H9 (cell line): ENCODE data around the gene TSPAN33. TPM values are rescaled to one million over a fixed set of nuclear protein-coding genes. Genes with fewer than 3 reads are reported as not detected.

Experiments used
- DNase-seq: peaks from one replicate; pipeline ENCODE4 v3.0.0-alpha.2; 2017
- H2AFZ ChIP-seq: one replicate; pipeline ENCODE4 v1.6.1; 2013; ENCODE audit warnings: mild to moderate bottlenecking, low read length, control low read depth, moderate library complexity
- H2AK5ac ChIP-seq: 2 replicates; pipeline ENCODE4 v1.6.1; 2013; ENCODE audit warnings: low read length, control low read depth, mixed read lengths; ENCODE audit not compliant: insufficient read length
- H2BK120ac ChIP-seq: one replicate; pipeline ENCODE4 v1.6.1; 2013; ENCODE audit warnings: low read depth, mild to moderate bottlenecking, low read length, control low read depth, inconsistent platforms; ENCODE audit not compliant: poor library complexity, severe bottlenecking
- H2BK12ac ChIP-seq: 2 replicates; pipeline ENCODE4 v1.6.1; 2013; ENCODE audit warnings: low read length, control low read depth, mixed read lengths, low read depth; ENCODE audit not compliant: insufficient read length
- H2BK15ac ChIP-seq: 2 replicates; pipeline ENCODE4 v1.6.1; 2013; ENCODE audit warnings: low read depth, low read length, control low read depth
- H2BK20ac ChIP-seq: one replicate; pipeline ENCODE4 v1.6.1; 2013; ENCODE audit warnings: low read depth, mild to moderate bottlenecking, low read length, control low read depth, inconsistent platforms; ENCODE audit not compliant: poor library complexity, severe bottlenecking
- H2BK5ac ChIP-seq: 2 replicates; pipeline ENCODE4 v1.6.1; 2013; ENCODE audit warnings: low read length, control low read depth, mixed read lengths; ENCODE audit not compliant: insufficient read length
- H3K14ac ChIP-seq: 2 replicates; pipeline ENCODE4 v1.6.1; 2013; ENCODE audit warnings: low read length, control low read depth; ENCODE audit not compliant: insufficient read depth
- H3K18ac ChIP-seq: 2 replicates; pipeline ENCODE4 v1.6.1; 2013; ENCODE audit warnings: low read depth, mild to moderate bottlenecking, mixed read lengths, low read length, control low read depth; ENCODE audit not compliant: insufficient read length
- H3K23ac ChIP-seq: 2 replicates; pipeline ENCODE4 v1.6.1; 2013; ENCODE audit warnings: low read length, control low read depth, mixed read lengths, low read depth; ENCODE audit not compliant: insufficient read length
- H3K23me2 ChIP-seq: 2 replicates; pipeline ENCODE4 v1.6.1; 2013; ENCODE audit warnings: low read depth, mild to moderate bottlenecking, mixed read lengths, low read length, control low read depth; ENCODE audit not compliant: insufficient read length, poor library complexity, severe bottlenecking
- H3K27ac ChIP-seq: 2 replicates; pipeline ENCODE4 v1.5.1; 2013; ENCODE audit warnings: low read length, control low read depth, mixed read lengths, low read depth; ENCODE audit not compliant: insufficient read length
- H3K27me3 ChIP-seq: 2 replicates; pipeline ENCODE4 v1.6.1; 2013; ENCODE audit warnings: low read length, control low read depth, inconsistent platforms; ENCODE audit not compliant: insufficient read depth
- H3K4ac ChIP-seq: 2 replicates; pipeline ENCODE4 v1.6.1; 2013; ENCODE audit warnings: low read depth, mild to moderate bottlenecking, control low read depth, inconsistent platforms, low read length, moderate library complexity
- H3K4me1 ChIP-seq: 2 replicates; pipeline ENCODE4 v1.6.1; 2013; ENCODE audit warnings: low read length, control low read depth, inconsistent platforms; ENCODE audit not compliant: insufficient read depth
- H3K4me2 ChIP-seq: 2 replicates; pipeline ENCODE4 v1.6.1; 2013; ENCODE audit warnings: low read length, control low read depth, mixed read lengths; ENCODE audit not compliant: insufficient read length, insufficient read depth
- H3K56ac ChIP-seq: 2 replicates; pipeline ENCODE4 v1.6.1; 2013; ENCODE audit warnings: low read depth, mild to moderate bottlenecking, mixed read lengths, low read length, control low read depth; ENCODE audit not compliant: insufficient read length
- H3K79me1 ChIP-seq: 2 replicates; pipeline ENCODE4 v1.6.1; 2013; ENCODE audit warnings: low read depth, mild to moderate bottlenecking, moderate library complexity, low read length, control low read depth, inconsistent platforms; ENCODE audit not compliant: insufficient read depth, poor library complexity, severe bottlenecking
- H3K79me2 ChIP-seq: 2 replicates; pipeline ENCODE4 v1.6.1; 2013; ENCODE audit warnings: low read length, control low read depth, inconsistent platforms; ENCODE audit not compliant: insufficient read depth
- H3K9ac ChIP-seq: 2 replicates; pipeline ENCODE4 v1.6.1; 2013; ENCODE audit warnings: low read length, control low read depth, mixed read lengths; ENCODE audit not compliant: insufficient read length; ENCODE audit errors: extremely low read depth
- H3K9me3 ChIP-seq: one replicate; pipeline ENCODE4 v1.6.1; 2013; ENCODE audit warnings: low read depth, low read length, inconsistent platforms; ENCODE audit not compliant: control insufficient read depth
- H3T11ph ChIP-seq: one replicate; pipeline ENCODE4 v1.6.1; 2013; ENCODE audit warnings: mild to moderate bottlenecking, low read length, control low read depth, inconsistent platforms
- H4K20me1 ChIP-seq: one replicate; pipeline ENCODE4 v1.6.1; 2013; ENCODE audit not compliant: control insufficient read depth, insufficient read length, insufficient read depth
- H4K5ac ChIP-seq: 2 replicates; pipeline ENCODE4 v1.6.1; 2013; ENCODE audit warnings: low read depth, mild to moderate bottlenecking, mixed read lengths, low read length, control low read depth; ENCODE audit not compliant: insufficient read length
- H4K8ac ChIP-seq: replicated peaks from 2 replicates; pipeline ENCODE4 v1.6.1; 2013; ENCODE audit warnings: low read length, control low read depth, mixed read lengths, low read depth; ENCODE audit not compliant: insufficient read length
- H4K91ac ChIP-seq: 2 replicates; pipeline ENCODE4 v1.6.1; 2013; ENCODE audit warnings: low read depth, mild to moderate bottlenecking, moderate library complexity, mixed read lengths, low read length, control low read depth; ENCODE audit not compliant: insufficient read length
- H3K27ac Mint-ChIP-seq, 3 experiments: 2 replicates in 2 of 3; 3 replicates in 1 of 3; pipeline ENCODE4 v1.8.0; 2020 to 2021; ENCODE audit warnings: mixed read lengths in 3 of 3, mild to moderate bottlenecking in 1 of 3, moderate library complexity in 1 of 3
- H3K27me3 Mint-ChIP-seq: 2 replicates; pipeline ENCODE4 v1.8.0; 2021; ENCODE audit warnings: low read depth, mild to moderate bottlenecking, moderate library complexity, mixed read lengths
- H3K36me3 Mint-ChIP-seq, 3 experiments: 2 replicates in 2 of 3; 3 replicates in 1 of 3; pipeline ENCODE4 v1.8.0; 2020 to 2021; ENCODE audit warnings: low read depth in 3 of 3, mixed read lengths in 3 of 3; ENCODE audit not compliant: insufficient read depth in 1 of 3
- H3K4me1 Mint-ChIP-seq, 2 experiments: 2 replicates each; pipeline ENCODE4 v1.8.0; 2020; ENCODE audit warnings: mixed read lengths in 2 of 2
- H3K4me3 Mint-ChIP-seq, 2 experiments: 2 replicates in 1 of 2; 3 replicates in 1 of 2; pipeline ENCODE4 v1.8.0; 2020 to 2021; ENCODE audit warnings: mild to moderate bottlenecking in 2 of 2, mixed read lengths in 2 of 2, moderate library complexity in 1 of 2
- H3K9me3 Mint-ChIP-seq, 2 experiments: 2 replicates in 1 of 2; 3 replicates in 1 of 2; pipeline ENCODE4 v1.8.0; 2020; ENCODE audit warnings: mild to moderate bottlenecking in 2 of 2, mixed read lengths in 2 of 2, moderate library complexity in 1 of 2
- CTCF ChIP-seq: fragments of 200-600 bp; sonication (generic); conservative IDR thresholded peaks from 3 replicates; pipeline ENCODE4 v1.8.0; 2021; ENCODE audit warnings: antibody characterized with exemption, mild to moderate bottlenecking
- WGBS: extraction: QIAGEN DNeasy Blood & Tissue Kit; methylation state at CpG from one replicate; pipeline ENCODE4 v1.1.7; 2013; ENCODE audit warnings: missing lambda C conversion rate, low lambda C conversion rate, mixed read lengths; ENCODE audit not compliant: insufficient read length; ENCODE audit errors: extremely low coverage; 5-methylcytosine and 5-hydroxymethylcytosine counted together
- total RNA-seq: library from RNA; stranded (reverse); gene quantifications from 2 replicates; pipeline ENCODE4 v1.2.1, GENCODE V29; 2021

The TSPAN33 gene
- total RNA-seq, 1 experiment from 2014 or later = 34.7 TPM

- H3K27ac Mint-ChIP-seq = no peak overlapping the region; a peak in 1 of 7 replicates
- Histone ChIP-seq H3K18ac (no peak overlapping the region), H3K23ac (no peak overlapping the region), H4K5ac (no peak overlapping the region), H3K9me3 (no peaks in the 10 kb centered on the region), H2BK20ac (no peak overlapping the region), H2AFZ (no peak overlapping the region), H3K79me2 (peaks cover 18% of the 10 kb centered on the region; the same call in 1 of the 2 replicates), H4K20me1 (no peaks in the 10 kb centered on the region), H3K27me3 (peaks cover 3% of the 10 kb centered on the region; the same call in 1 of the 2 replicates), H2BK12ac (no peak overlapping the region), H3K4me2 (no peak overlapping the region), H2BK5ac (no peak overlapping the region), H3K23me2 (peaks cover 10% of the 10 kb centered on the region), H4K91ac (no peak overlapping the region), H3K4ac (no peak overlapping the region), H3K79me1 (peaks cover 6% of the 10 kb centered on the region), H3K4me1 (no peaks in the 10 kb centered on the region; the same call in none of the 2 replicates), H3T11ph (no peak overlapping the region), H3K56ac (no peak overlapping the region), H2BK120ac (no peak overlapping the region), H2BK15ac (no peak overlapping the region), H2AK5ac (no peak overlapping the region), H4K8ac (no peak overlapping the region), H3K14ac (no peak overlapping the region), H3K9ac (no peak overlapping the region), H3K27ac (no peak overlapping the region)
- H3K9me3 Mint-ChIP-seq = 0 out of 5 replicates have a peak, but pooled peaks cover 0 to 2% of the 10 kb centered on the region in 2 experiments
- TF ChIP-seq CTCF = no peak
- DNase-seq = no peak
- peaks cover 23% of the 10 kb centered on the region for H3K27me3 Mint-ChIP-seq
- WGBS = no CpG with 5 or more reads among the region's 6 CpGs
- H3K4me1 Mint-ChIP-seq = peaks cover 27 to 30% of the 10 kb centered on the region in 2 experiments
- peaks cover under 1 to 2% (median 1%) of the 10 kb centered on the region in 3 experiments; a peak in 3 of 7 replicates for H3K36me3 Mint-ChIP-seq
- H3K4me3 Mint-ChIP-seq = no peak overlapping the region
Observed at GRCh38 chr7:129186749-129187260, 42.3 kb downstream of the TSPAN33 start.
